ENCODE data around the gene EIF2B5. TPM values are rescaled to one million over a fixed set of nuclear protein-coding genes. Genes with fewer than 3 reads are reported as not detected.

The EIF2B5 gene
- polyA plus RNA-seq, 3 donors = 22.7 to 50.0 (median 24.1) TPM

GRCh38 chr3:184173374-184173722 lies 38.2 kb downstream of the EIF2B5 start:
- Mint-ChIP-seq H3K36me3 (peaks cover 39 to 52% of the 10 kb centered on the region in 2 donors), H3K4me1 (peaks cover 34% of the 10 kb centered on the region), H3K27ac (peak overlapping the region in 1 of 7 donors; percentile 72), H3K4me3 (no peak overlapping the region), H3K27me3 (ENCODE audit: low read depth in 3 of 3) (peaks cover 0 to 3% (median 3%) of the 10 kb centered on the region in 3 donors), H3K9me3 (no peaks in the 10 kb centered on the region)
- no CpG with 5 or more reads among the region's 2 CpGs for WGBS (ENCODE audit: insufficient coverage)
- H3K27ac ChIP-seq (ENCODE audit: low read depth in 1 of 2, low read length in 2 of 2) = no peak overlapping the region
- peaks cover 26% of the 10 kb centered on the region for H4K20me1 ChIP-seq (ENCODE audit: insufficient read depth, low read length)
- no peak overlapping the region for H3K9ac ChIP-seq (ENCODE audit: insufficient read depth, low read length, poor library complexity, severe bottlenecking)
- H3K4me3 ChIP-seq (replicated peaks in 1 of 3; ENCODE audit: low read depth in 2 of 3, low read length in 3 of 3) = no peak overlapping the region
- no peaks in the 10 kb centered on the region for H3K27me3 ChIP-seq (ENCODE audit: control insufficient read depth in 2 of 2, insufficient read depth in 2 of 2, low read length in 2 of 2)
- TF ChIP-seq CTCF (IDR thresholded peaks at IDR 0.05) = no peak
- peaks cover 48 to 60% of the 10 kb centered on the region in 2 donors for H3K36me3 ChIP-seq (replicated peaks in 1 of 2; ENCODE audit: control insufficient read depth in 1 of 2, insufficient read depth in 2 of 2, low read length in 2 of 2)
- H2AFZ ChIP-seq (ENCODE audit: insufficient read depth, low read depth, low read length, poor library complexity, severe bottlenecking) = no peak overlapping the region
- H3K9me3 ChIP-seq (replicated peaks in 1 of 2; ENCODE audit: control insufficient read depth in 1 of 2, insufficient read depth in 1 of 2, low read length in 2 of 2) = no peaks in the 10 kb centered on the region
- no peak for DNase-seq
- intact Hi-C loops (cut with micrococcal nuclease) = loop anchor here (5.0 kb wide), 2 partner anchors 41 to 124 kb away; partner anchors contain the start of gene PSMD2 (in 1 of the 2)
- H3K79me2 ChIP-seq (ENCODE audit: insufficient read depth, low read length) = peaks cover 37% of the 10 kb centered on the region
- peaks cover 27 to 33% of the 10 kb centered on the region in 2 donors for H3K4me1 ChIP-seq (ENCODE audit: control insufficient read depth in 1 of 2, insufficient read depth in 2 of 2, low read length in 2 of 2)
- no peak overlapping the region for H3K4me2 ChIP-seq (replicated peaks; ENCODE audit: extremely low read depth, low read length, poor library complexity, severe bottlenecking)

GRCh38 chr3:184174284-184174645 lies 39.1 kb downstream of the EIF2B5 start:
- Histone ChIP-seq H3K9ac (ENCODE audit: insufficient read depth, low read length, poor library complexity, severe bottlenecking) (no peak overlapping the region), H3K9me3 (replicated peaks in 1 of 2; ENCODE audit: control insufficient read depth in 1 of 2, insufficient read depth in 1 of 2, low read length in 2 of 2) (no peaks in the 10 kb centered on the region), H3K27me3 (ENCODE audit: control insufficient read depth in 2 of 2, insufficient read depth in 2 of 2, low read length in 2 of 2) (no peaks in the 10 kb centered on the region), H3K4me3 (replicated peaks in 1 of 3; ENCODE audit: low read depth in 2 of 3, low read length in 3 of 3) (no peak overlapping the region), H3K27ac (ENCODE audit: low read depth in 1 of 2, low read length in 2 of 2) (no peak overlapping the region), H3K4me1 (ENCODE audit: control insufficient read depth in 1 of 2, insufficient read depth in 2 of 2, low read length in 2 of 2) (peaks cover 27 to 33% of the 10 kb centered on the region in 2 donors), H3K36me3 (replicated peaks in 1 of 2; ENCODE audit: control insufficient read depth in 1 of 2, insufficient read depth in 2 of 2, low read length in 2 of 2) (peaks cover 48 to 60% of the 10 kb centered on the region in 2 donors), H3K79me2 (ENCODE audit: insufficient read depth, low read length) (peaks cover 46% of the 10 kb centered on the region), H3K4me2 (replicated peaks; ENCODE audit: extremely low read depth, low read length, poor library complexity, severe bottlenecking) (no peak overlapping the region), H2AFZ (ENCODE audit: insufficient read depth, low read depth, low read length, poor library complexity, severe bottlenecking) (no peak overlapping the region), H4K20me1 (ENCODE audit: insufficient read depth, low read length) (peaks cover 35% of the 10 kb centered on the region)
- intact Hi-C loops (cut with micrococcal nuclease) = loop anchor here (1.0 to 5.0 kb wide), 6 partner anchors 11 to 127 kb away; partner anchors contain the start of genes ABCF3 (in 1 of the 2), ALG3 (in 1 of the 2), EEF1AKMT4 (in 1 of the 2) and PSMD2 (in 1 of the 2)
- Mint-ChIP-seq H3K4me1 (peaks cover 34% of the 10 kb centered on the region), H3K27ac (peak overlapping the region in 3 of 7 donors; percentile 30 to 80 (median 41)), H3K4me3 (peak overlapping the region in 1 of 2 donors; percentile 94), H3K36me3 (peaks cover 41 to 50% of the 10 kb centered on the region in 2 donors), H3K27me3 (ENCODE audit: low read depth in 3 of 3) (peaks cover 0 to 3% (median 3%) of the 10 kb centered on the region in 3 donors), H3K9me3 (no peaks in the 10 kb centered on the region)
- no peak for TF ChIP-seq CTCF (IDR thresholded peaks at IDR 0.05)
- DNase-seq = no peak
- no CpG with 5 or more reads among the region's 4 CpGs for WGBS (ENCODE audit: insufficient coverage)
